8988T (cell line): ENCODE results near the gene OR10A2.
"Not testable (repeated sequence)": the region's sequence is repeated elsewhere in the genome, so short reads cannot be mapped to it uniquely, and the experiment has no call there.

Source experiments
- DNase-seq: peaks from one replicate; pipeline ENCODE4 v3.0.0; 2011

The OR10A2 gene

DNA sequence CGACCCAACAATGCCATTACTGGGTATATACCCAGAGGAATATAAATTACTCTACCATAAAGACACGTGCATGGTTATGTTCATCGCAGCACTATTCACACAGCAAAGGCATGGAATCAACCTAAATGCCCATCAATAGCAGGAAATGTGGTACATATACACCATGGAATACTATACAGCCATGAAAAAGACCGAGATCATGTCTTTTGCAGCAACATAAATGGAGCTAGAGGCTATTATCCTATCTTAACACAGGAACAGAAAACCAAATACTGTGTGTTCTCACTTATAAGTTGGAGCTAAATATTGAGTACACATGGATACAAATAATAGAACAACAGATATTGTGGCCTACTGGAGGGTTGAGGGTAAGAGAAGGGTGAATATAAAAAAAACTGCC is 26.0 kb downstream of the OR10A2 start:
- no peak for DNase-seq

DNA sequence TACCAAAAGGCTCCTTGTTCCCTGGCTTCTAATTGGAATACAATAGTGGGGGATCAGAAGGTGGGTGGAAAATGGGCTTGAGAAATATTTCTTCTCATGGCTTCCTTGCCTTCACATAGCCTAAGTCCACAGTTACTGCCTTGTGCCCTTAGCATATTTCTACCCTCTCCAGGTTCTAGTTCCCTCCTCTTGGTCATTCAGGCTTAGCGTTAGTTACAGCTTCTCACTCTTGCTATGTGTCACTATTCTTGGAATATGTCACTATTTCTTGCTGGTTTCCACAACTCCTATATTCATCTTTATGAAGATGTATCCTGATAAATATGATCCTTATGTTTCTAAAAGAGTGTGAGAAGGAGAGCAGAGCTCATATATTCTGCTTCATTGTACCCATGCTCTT is 27.0 kb downstream of the OR10A2 start:
- DNase-seq = no peak

DNA sequence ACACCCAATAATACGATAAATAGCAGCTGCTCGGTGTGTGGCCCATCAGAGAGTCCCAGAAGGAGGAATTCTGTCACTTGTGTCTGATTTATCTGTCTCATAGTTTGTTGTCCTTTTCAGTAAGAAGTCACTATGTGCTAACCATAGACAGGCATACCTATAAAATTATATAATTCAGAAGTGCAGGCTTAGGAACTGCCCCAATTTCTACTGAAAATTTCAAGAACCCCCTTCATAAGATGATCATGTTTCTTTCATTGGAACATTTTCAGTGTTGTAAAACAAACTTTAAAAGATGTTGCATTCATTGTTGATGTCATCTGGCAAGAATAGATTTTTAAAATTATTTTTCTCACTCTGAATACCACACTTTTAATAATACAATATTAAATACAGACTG is 29.5 kb downstream of the OR10A2 start, which contains the start of gene OR2D2:
Gene OR2D2, minus strand, starts transcription at position 101 of the 400 bp plus-strand sequence. Its CDS starts 0 bp downstream, at position 101.
- DNase-seq = no peak

DNA sequence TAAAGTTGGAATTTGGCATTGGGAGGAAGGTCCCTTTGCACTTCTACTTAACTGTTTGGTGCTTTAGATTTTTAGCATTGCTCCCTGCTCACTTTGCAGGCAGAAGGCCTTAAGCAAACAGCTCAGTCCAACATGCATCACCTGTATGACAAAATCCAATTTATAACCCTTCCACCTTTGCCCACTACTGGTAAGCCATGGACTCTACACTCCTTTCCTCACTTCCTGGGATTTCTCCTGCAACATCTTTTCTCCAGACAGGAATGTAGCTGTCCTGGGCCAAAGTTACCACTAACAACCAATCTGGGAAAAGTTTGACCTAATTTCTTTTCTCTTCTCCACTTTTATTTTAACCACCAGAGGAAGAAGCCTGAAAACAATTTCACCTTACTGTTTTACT is 31.2 kb downstream of the OR10A2 start:
- no peak for DNase-seq

DNA sequence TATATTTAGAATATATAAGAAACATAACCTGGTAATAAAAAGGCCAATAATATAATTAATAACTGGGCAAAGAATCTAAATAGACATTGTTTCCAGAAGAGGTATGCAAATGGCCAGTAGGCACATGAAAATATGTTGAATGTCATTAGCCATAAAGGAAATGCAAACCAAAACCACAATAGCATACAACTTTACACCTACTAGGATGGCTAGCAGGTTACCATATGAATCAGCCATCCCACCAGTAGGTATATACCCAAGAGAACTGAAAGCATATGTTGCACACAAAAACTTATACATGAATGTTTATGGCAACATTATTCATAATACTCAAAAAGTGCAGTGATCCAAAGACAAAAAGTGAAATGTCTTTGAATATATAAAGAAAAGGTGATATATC is 32.2 kb downstream of the OR10A2 start:
- DNase-seq = no peak

DNA sequence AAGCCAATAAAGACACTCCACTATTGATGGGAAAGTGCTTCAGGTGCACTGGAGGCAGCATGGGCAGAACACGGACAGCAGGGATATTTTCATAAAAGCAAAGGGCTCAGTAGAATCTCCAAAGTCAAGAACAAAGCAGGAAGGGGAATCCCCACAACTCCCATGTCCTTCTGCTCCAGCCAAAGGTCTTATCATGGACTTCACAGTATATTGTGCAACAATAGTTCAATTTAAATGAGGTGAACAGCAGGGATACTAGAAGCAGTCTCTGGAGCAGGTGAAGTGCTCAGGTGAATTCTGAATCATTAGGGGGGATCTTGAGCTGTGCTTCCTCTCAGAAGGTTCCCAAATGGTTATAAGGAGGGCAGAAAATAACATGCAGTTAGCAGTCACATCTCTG is 36.1 kb downstream of the OR10A2 start:
- no peak for DNase-seq

DNA sequence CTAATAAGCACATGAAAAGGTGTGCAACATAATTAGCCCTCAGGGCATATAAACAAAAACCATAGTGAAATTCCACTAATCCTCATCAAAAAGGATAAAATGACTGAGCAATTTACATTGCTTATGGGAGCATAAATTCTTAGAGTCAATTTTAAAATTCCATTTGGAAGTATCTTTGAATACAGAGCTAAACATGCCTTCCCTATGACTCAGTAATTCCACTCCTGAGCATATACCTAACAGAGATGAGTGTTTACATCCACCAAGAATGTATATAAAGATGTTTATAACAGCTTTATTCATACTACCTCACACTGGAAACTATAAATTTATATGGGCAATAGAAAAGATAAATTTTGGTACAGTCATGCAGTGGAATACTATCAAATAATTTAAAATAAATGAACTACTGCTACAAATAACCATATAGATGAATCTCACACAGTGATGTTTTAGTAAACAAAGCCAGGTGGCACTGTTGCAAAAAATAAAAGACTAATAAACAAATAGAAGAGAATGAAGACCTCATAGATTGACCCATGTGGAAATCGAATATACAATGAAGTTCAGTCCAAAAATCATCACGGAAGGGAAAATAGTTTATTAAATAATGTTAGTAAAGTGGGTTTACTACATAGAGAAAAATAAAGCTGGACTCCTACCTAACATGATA is 37.6 kb downstream of the OR10A2 start:
- no peak for DNase-seq

DNA sequence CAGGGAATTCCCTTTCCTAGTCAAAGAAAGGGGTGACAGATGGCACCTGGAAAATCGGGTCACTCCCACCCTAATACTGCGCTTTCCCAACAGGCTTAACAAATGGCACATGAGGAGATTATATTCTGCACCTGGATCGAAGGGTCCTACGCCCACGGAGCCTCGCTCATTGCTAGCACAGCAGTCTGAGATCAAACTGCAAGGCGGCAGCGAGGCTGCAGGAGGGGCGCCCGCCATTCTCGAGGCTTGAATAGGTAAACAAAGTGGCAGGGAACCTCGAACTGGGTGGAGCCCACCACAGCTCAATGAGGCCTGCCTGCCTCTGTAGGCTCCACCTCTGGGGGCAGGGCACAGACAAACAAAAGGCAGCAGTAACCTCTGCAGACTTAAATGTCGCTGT is 41.9 kb downstream of the OR10A2 start:
- DNase-seq = not testable (repeated sequence)

DNA sequence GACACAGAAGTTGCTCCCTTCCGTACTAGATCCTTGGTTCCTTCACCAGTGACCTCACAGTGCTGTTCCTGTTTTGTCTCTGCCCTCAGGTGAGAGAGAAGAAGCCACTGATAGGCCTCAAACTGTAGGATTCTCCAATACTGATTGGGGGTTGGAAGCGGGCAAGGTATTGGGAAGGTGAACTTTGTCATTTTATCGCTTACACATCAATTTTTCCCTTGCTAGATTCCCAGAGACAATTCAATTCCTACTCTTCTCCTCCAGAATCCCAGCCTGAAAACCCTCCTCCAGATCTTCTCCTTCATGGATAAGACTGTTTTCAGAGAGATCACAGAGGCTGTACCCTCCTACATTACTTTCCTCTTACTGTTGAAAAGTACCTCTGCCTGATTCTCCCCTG is 48.5 kb downstream of the OR10A2 start:
- DNase-seq = no peak

DNA sequence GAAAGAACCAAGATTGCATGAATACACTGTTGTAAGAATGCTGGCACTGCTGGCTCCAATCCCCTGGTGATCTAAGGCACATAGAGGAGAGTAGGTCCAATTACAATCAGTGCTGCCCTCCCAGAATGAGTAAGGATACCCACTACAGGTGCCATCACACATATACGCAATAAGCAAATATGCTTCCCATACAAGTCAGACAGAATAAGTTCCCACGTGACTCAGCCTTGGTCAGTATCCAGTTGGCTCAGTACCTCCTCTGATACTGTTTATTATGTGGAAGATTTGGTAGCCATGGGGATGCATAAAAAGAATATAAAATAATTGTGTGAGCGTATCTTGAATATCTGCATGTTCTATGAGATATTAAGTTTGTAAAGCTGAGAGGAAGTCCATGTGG is 49.1 kb downstream of the OR10A2 start:
- DNase-seq = no peak

DNA sequence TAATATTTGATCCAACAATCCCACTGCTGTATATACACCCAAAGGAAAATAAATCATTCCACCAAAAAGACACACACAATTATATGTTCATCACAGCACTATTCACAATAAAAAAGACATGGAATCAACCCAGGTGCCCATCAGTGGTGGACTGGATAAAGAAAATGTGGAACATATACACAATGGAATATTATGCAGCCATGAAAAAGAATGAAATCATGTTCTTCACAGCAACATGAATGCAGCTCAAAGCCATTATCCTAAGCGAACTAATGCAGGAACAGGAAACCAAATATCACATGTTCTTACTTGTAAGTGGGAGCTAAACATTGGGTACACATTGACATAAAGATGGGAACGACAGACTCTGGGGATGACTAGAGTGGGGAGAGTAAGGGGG is 56.8 kb downstream of the OR10A2 start:
- DNase-seq = no peak

DNA sequence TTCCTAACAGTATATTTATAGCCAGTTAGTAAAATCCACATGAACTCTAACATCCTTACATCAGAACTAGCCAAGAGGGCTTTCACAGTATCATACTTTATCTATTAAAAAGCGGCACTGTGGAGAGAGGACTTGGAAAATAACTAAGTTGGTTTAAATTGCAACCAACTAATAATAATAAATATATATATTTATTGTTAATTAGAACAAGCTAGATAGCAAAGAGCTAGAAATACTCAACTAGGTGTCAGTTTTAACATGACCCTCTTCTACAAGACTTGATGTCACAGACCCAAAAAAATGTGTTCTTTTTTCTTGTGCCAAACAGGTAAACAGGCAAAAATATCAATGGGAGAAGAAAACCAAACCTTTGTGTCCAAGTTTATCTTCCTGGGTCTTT is 57.8 kb downstream of the OR10A2 start, which contains the start of gene OR2D3:
Gene OR2D3, plus strand, starts transcription at position 301 of the 400 bp plus-strand sequence. Its CDS starts 0 bp downstream, at position 301.
- DNase-seq = no peak
